Hindlimb muscle (tissue), 1 donor: ENCODE measurements around the gene POU6F1. TPM values are rescaled to one million over a fixed set of nuclear protein-coding genes. Genes with fewer than 3 reads are reported as not detected.

Source experiments
- DNase-seq: peaks from one replicate; pipeline ENCODE4 v3.0.0-alpha.2; 2013
- polyA plus RNA-seq: library from polyadenylated mRNA; unstranded; fragments of 120-200 nt; gene quantifications from one replicate; pipeline ENCODE4 v1.2.1, GENCODE V29; 2013; ENCODE audit not compliant: insufficient read length

Gene POU6F1
- polyA plus RNA-seq, 1 donor = 10.1 TPM

DNA sequence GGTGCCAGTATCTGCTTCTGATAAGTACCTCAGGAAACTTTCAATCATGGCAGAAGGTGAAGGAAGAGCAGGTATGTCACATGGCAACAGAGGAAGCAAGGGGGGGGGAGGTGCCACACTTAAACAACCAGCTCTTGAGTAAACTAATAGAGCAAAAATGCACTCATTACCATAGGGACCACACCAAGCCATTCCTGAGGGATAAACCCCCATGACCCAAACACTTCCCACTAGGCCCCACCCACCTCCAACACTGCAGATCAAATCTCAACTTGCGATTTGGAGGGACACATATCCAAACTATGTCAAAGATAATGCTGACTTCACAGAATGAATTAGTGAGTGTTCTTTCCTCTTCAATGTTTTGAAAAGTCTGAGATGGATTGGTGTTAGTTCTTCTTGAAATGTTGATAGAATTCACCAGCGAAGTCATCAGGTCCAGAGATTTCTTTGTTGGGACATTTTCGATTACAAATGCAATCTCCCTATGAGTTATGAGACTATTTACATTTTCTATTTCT, 61.6 kb downstream of the POU6F1 start:
- no peak for DNase-seq

DNA sequence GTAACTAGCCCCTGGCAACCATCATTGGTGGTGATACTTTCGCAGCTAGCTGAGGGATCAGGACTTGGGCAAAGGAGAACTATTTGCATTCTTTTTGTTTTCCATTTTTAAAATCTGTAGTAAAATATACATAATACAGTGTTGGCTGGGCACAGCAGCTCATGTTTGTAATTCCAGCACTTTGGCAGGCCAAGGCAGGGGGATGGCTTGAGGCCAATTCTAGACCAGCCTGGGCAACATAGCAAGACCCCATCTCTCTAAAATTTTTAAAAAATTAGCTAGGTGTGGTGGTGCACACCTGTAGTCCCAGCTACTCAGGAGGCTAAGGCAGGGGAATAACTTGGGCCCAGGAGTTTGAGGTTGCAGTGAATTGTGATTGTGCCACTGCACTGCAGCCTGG, 64.9 kb downstream of the POU6F1 start:
- DNase-seq = no peak

DNA sequence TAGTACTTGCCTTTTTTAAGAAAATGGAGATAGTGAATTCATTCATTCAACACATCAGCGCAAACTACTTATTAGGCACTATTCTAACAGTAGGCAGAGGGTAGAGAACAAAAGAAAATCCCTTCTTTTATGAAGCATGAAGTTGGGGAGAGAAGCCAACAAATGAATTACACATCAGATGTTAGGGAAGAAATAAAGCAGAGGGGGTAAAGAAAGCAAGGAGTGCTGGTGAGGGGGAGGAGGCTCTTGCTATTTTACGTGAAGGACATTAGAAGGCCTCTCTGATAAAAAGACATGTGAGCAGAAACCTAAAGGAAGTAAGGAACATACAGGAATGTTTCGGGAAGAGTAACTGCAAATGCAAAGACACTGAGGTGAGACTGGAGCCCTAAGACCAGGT, 67.1 kb downstream of the POU6F1 start:
- DNase-seq = no peak

DNA sequence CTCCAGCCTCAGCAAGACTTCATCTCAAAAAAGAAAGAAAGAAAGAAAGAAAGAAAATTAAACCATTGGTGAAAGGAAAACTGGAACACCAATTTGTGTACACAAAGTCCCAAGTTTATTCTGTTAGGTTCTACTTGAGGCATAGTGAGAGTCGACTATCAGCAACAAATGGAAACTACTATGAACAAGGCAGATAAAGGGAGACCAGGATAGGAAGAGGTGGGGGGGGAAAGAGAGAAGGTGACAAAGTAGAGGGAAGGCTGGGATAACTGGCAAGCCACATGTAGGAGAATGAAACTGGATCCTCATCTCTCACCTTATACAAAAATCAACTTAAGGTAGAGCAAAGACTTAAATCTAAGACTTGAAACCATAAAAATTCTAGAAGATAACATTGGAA, 70.6 kb downstream of the POU6F1 start:
- no peak for DNase-seq

DNA sequence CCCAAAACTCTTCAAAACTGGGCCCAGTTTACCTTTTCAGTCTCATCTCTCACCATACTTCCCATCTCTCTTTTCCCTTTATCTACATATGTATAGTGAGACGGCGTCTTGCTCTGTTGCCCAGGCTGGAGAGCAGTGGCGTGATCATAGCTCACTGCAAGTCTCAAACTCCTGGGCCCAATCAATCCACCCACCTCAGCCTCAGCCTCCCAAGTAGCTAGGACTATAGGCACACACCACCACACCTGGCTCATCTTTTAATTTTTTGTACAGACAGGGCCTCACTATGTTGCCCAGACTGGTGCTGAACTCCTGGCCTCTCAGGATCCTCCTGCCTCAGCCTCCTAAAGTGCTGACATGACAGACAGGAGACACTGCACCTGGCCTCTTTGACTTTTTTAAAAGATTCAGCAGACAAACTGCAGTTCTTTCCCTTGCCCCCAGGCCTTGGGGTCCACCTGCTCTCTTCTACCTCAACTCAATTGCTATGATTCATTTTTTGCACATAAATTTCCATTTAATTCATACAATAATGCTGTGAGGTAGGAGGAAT, 78.5 kb downstream of the POU6F1 start:
- no peak for DNase-seq

Other genes with a start within 250 kb of the POU6F1 start
- 22.4 TPM for gene SLC11A2, start 191.7 kb downstream of the POU6F1 start, polyA plus RNA-seq
- 61.3 TPM for gene LETMD1, start 169.7 kb downstream of the POU6F1 start, polyA plus RNA-seq
- 27.8 TPM for gene CSRNP2, start 134.5 kb downstream of the POU6F1 start, polyA plus RNA-seq
- gene TFCP2, start 44.9 kb downstream of the POU6F1 start, polyA plus RNA-seq = 41.5 TPM
- gene DAZAP2, start 20.8 kb upstream of the POU6F1 start, polyA plus RNA-seq = 77.8 TPM
- gene SMAGP, start 52.4 kb upstream of the POU6F1 start, polyA plus RNA-seq = 5.8 TPM
- 3.0 TPM for gene BIN2, start 106.1 kb upstream of the POU6F1 start, polyA plus RNA-seq
- gene CELA1, start 128.6 kb upstream of the POU6F1 start, polyA plus RNA-seq = not detected
- 0.57 TPM for gene GALNT6, start 173.3 kb upstream of the POU6F1 start, polyA plus RNA-seq
- gene SLC4A8, start 206.8 kb upstream of the POU6F1 start, polyA plus RNA-seq = 1.4 TPM